NT2/D1 (cell line): Measurements from ENCODE around the gene TTC39B.

Experiments used
- DNase-seq: peaks from one replicate; pipeline ENCODE4 v3.0.0-alpha.2; 2011; ENCODE audit warnings: low read depth, low spot score
- H3K27me3 ChIP-seq: 2 replicates; pipeline ENCODE4 v1.6.0; 2011; ENCODE audit warnings: mild to moderate bottlenecking; ENCODE audit not compliant: insufficient read length, insufficient read depth
- H3K36me3 ChIP-seq: 2 replicates; pipeline ENCODE4 v1.6.1; 2011; ENCODE audit warnings: mild to moderate bottlenecking, low read length, mixed read lengths; ENCODE audit not compliant: insufficient read depth, insufficient read length
- H3K4me1 ChIP-seq: 2 replicates; pipeline ENCODE4 v1.5.1; 2011; ENCODE audit not compliant: insufficient read depth, insufficient read length
- H3K4me3 ChIP-seq: 2 replicates; pipeline ENCODE4 v1.5.1; 2011; ENCODE audit warnings: low read depth; ENCODE audit not compliant: insufficient read length
- H3K9ac ChIP-seq: 2 replicates; pipeline ENCODE4 v1.6.0; 2011; ENCODE audit warnings: low read depth; ENCODE audit not compliant: insufficient read length
- H3K9me3 ChIP-seq: 2 replicates; pipeline ENCODE4 v1.5.1; 2011; ENCODE audit warnings: mild to moderate bottlenecking, low read length; ENCODE audit not compliant: insufficient read depth
- SUZ12 ChIP-seq: IDR thresholded peaks from 2 replicates; pipeline ENCODE4 v1.6.1; 2011; ENCODE audit not compliant: insufficient read length, insufficient read depth; ENCODE audit errors: extremely low read depth
- YY1 ChIP-seq: IDR thresholded peaks from 2 replicates; pipeline ENCODE4 v1.6.1; 2011; ENCODE audit not compliant: insufficient read length, insufficient read depth
- ZNF274 ChIP-seq: IDR thresholded peaks from 2 replicates; pipeline ENCODE4 v1.6.1; 2011; ENCODE audit warnings: mild to moderate bottlenecking, low read depth, low read length

Gene TTC39B

GRCh38 chr9:15225564-15226126, 81.4 kb downstream of the TTC39B start:
- Histone ChIP-seq H3K36me3 (no peaks in the 10 kb centered on the region), H3K4me3 (no peak overlapping the region), H3K9me3 (no peaks in the 10 kb centered on the region), H3K9ac (no peak overlapping the region), H3K4me1 (no peaks in the 10 kb centered on the region), H3K27me3 (no peaks in the 10 kb centered on the region)
- TF ChIP-seq ZNF274, result no peak
- TF ChIP-seq SUZ12, result no peak
- no peak for TF ChIP-seq YY1
- no peak for DNase-seq

- no peak for TF ChIP-seq ZNF274
- no peak for TF ChIP-seq SUZ12
- TF ChIP-seq YY1, result no peak
- no peaks in the 10 kb centered on the region for H3K27me3 ChIP-seq
- H3K9ac ChIP-seq, result no peak overlapping the region
- H3K9me3 ChIP-seq, result no peaks in the 10 kb centered on the region
- no peaks in the 10 kb centered on the region for H3K36me3 ChIP-seq
- no peaks in the 10 kb centered on the region for H3K4me1 ChIP-seq
- no peak for DNase-seq
- H3K4me3 ChIP-seq, result no peak overlapping the region
These were observed 84.7 kb downstream of the TTC39B start for GRCh38 chr9:15222313-15222712.

GRCh38 chr9:15221746-15222145, 85.3 kb downstream of the TTC39B start:
- Histone ChIP-seq H3K36me3 (no peaks in the 10 kb centered on the region), H3K27me3 (no peaks in the 10 kb centered on the region), H3K4me3 (no peak overlapping the region), H3K4me1 (no peaks in the 10 kb centered on the region), H3K9me3 (no peaks in the 10 kb centered on the region), H3K9ac (no peak overlapping the region)
- TF ChIP-seq ZNF274 (no peak), YY1 (no peak), SUZ12 (no peak)
- DNase-seq, result no peak

- Histone ChIP-seq H3K9me3 (no peaks in the 10 kb centered on the region), H3K4me3 (no peak overlapping the region), H3K36me3 (no peaks in the 10 kb centered on the region), H3K27me3 (no peaks in the 10 kb centered on the region), H3K9ac (no peak overlapping the region), H3K4me1 (no peaks in the 10 kb centered on the region)
- TF ChIP-seq YY1, result no peak
- no peak for TF ChIP-seq ZNF274
- no peak for TF ChIP-seq SUZ12
- DNase-seq, result no peak
These were observed 86.2 kb downstream of the TTC39B start for GRCh38 chr9:15220658-15221318.

- no peak for DNase-seq
- H3K4me1 ChIP-seq, result no peaks in the 10 kb centered on the region
- H3K4me3 ChIP-seq, result no peak overlapping the region
- H3K9ac ChIP-seq, result no peak overlapping the region
- H3K27me3 ChIP-seq, result no peaks in the 10 kb centered on the region
- H3K36me3 ChIP-seq, result no peaks in the 10 kb centered on the region
- H3K9me3 ChIP-seq, result no peaks in the 10 kb centered on the region
- TF ChIP-seq SUZ12 (no peak), ZNF274 (no peak), YY1 (no peak)
These were observed 87.5 kb downstream of the TTC39B start for GRCh38 chr9:15219546-15219945.

- Histone ChIP-seq H3K9me3 (no peaks in the 10 kb centered on the region), H3K9ac (no peak overlapping the region), H3K4me3 (no peak overlapping the region), H3K4me1 (no peaks in the 10 kb centered on the region), H3K27me3 (no peaks in the 10 kb centered on the region), H3K36me3 (no peaks in the 10 kb centered on the region)
- DNase-seq, result no peak
- no peak for TF ChIP-seq YY1
- TF ChIP-seq SUZ12, result no peak
- no peak for TF ChIP-seq ZNF274
These were observed 88.0 kb downstream of the TTC39B start for GRCh38 chr9:15218994-15219393.

- TF ChIP-seq SUZ12 (no peak), YY1 (no peak), ZNF274 (no peak)
- no peaks in the 10 kb centered on the region for H3K9me3 ChIP-seq
- no peak overlapping the region for H3K4me3 ChIP-seq
- no peak for DNase-seq
- no peaks in the 10 kb centered on the region for H3K4me1 ChIP-seq
- H3K27me3 ChIP-seq, result no peaks in the 10 kb centered on the region
- no peaks in the 10 kb centered on the region for H3K36me3 ChIP-seq
- no peak overlapping the region for H3K9ac ChIP-seq
These were observed 93.8 kb downstream of the TTC39B start for GRCh38 chr9:15213249-15213648.
